Fibroblast of the aortic adventitia (primary cell): ENCODE results near the gene NPHP4. TPM values are rescaled to one million over a fixed set of nuclear protein-coding genes. Genes with fewer than 3 reads are reported as not detected.

ENCODE experiments used
- DNase-seq: peaks from one replicate; pipeline ENCODE4 v3.0.0-alpha.2; 2010; ENCODE audit warnings: low read depth
- H3K4me3 ChIP-seq: 2 replicates; pipeline ENCODE4 v1.5.1; 2011; ENCODE audit warnings: low read depth, mild to moderate bottlenecking, control low read depth, low read length, moderate library complexity
- total RNA-seq: library from RNA; depleted of rRNA; stranded (reverse); fragments of >200 nt; gene quantifications from 2 replicates; pipeline ENCODE4 v1.2.3, GENCODE V29; 2012; ENCODE audit warnings: low replicate concordance
- TF ChIP-seq, protein P1 (sequence below): IDR thresholded peaks from 2 replicates; pipeline ENCODE4 v1.5.1; 2011; ENCODE audit warnings: mild to moderate bottlenecking, low read length, control low read depth, inconsistent platforms; ENCODE audit not compliant: insufficient read depth

The NPHP4 gene
- total RNA-seq, 1 donor: 6.9 TPM

DNA sequence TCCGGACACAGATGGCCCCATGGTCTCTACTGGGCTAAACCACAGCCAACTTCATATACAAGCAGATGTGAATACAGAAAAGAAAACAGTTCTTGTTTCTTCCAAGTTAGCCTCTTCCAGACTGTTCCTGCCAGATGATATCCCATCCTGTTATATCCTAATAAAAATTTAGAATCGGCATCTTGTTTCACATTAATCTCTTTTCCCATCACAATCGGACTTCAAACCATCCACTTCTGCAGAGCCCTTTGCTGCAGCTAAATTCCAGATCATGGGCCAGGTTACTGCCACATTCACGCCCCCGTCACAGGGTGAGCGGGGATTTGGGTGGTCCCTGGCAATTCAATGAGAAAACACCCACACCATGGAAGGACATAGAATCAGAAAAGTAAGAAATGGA is 57.2 kb downstream of the NPHP4 start:
- no peak for DNase-seq
- TF ChIP-seq, protein P1, sequence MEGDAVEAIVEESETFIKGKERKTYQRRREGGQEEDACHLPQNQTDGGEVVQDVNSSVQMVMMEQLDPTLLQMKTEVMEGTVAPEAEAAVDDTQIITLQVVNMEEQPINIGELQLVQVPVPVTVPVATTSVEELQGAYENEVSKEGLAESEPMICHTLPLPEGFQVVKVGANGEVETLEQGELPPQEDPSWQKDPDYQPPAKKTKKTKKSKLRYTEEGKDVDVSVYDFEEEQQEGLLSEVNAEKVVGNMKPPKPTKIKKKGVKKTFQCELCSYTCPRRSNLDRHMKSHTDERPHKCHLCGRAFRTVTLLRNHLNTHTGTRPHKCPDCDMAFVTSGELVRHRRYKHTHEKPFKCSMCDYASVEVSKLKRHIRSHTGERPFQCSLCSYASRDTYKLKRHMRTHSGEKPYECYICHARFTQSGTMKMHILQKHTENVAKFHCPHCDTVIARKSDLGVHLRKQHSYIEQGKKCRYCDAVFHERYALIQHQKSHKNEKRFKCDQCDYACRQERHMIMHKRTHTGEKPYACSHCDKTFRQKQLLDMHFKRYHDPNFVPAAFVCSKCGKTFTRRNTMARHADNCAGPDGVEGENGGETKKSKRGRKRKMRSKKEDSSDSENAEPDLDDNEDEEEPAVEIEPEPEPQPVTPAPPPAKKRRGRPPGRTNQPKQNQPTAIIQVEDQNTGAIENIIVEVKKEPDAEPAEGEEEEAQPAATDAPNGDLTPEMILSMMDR: no peak

DNA sequence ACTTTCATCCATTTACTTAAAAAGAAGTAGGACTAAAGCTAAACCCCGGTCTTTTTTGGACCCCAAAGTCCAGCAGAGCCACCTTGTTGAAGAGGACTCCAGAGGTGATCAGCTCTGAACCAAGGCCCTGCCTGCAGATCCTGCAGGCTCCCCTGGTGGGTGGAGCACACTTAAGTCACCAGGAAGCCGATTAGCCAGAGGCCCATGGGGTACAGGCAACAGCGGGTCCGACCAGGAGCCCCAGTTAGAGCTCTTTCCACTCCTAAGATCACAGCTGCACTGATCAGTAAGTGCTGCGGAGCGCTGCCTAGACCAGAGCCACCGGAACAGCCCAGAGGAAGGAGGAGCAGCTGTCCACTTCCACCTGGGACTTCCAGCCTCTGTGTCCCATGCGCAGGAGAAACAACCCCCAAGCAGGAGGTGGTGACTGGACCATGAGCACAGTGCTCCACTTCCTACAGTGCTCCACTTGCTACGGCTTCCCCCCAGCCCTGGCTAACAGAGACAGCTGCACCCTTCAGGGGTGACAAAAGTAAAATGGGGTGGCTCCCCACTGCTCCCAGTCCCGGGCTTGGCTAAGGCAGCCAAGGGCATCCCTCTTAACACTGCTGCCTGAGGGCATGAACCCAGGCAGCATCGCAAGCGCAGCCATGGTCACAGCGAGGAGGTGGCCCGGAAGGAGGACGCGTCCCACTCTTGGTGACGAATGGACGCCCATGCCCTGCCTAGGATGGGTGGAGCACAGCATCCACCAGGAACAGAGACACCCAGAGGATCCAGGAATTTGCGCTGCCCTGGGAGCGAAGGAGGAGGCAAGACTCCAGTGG is 58.0 kb downstream of the NPHP4 start:
- no peak for DNase-seq
- H3K4me3 ChIP-seq: no peak overlapping the region
- TF ChIP-seq, protein P1: no peak

More for the DNA sequence above, 57.2 kb downstream of the NPHP4 start:
- H3K4me3 ChIP-seq: no peak overlapping the region

DNA sequence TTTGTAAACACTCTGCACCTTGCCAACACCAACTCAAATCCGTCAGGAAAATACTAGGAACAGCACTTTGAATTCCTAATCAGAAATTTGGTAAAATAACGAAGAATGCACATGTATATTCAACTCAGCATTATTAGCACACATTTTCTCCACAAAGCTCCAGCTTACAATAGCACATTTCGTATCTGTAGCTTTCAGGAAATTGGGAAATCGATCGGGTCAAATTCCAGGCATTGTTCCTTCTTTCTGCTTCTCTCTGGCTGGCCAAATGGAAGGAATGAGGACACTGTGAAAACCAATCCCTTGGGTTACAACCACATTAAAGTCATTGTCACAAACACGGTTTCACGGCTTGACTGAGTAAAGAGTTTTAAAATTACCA is 58.6 kb downstream of the NPHP4 start:
- TF ChIP-seq, protein P1: no peak
- H3K4me3 ChIP-seq: no peak overlapping the region
- peak; percentile 32 for DNase-seq

DNA sequence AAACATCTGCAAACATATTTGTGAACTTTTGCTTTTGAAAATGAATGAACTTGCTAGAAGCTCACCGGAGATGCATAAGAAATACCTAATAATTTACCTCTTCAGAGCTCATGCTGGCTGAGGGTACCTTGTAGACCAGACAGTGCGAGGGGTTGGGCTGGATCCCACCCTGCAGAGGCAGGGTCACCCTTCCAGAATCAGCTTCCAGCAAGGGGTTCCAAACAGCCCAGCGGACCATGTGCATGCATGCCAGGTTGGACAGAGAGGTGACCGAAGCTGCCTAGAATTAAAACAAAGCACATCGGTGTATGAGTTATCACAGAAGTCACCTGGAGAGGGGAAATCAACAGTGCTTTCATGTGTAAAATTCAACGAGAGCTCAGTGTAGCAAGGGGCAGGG is 59.2 kb downstream of the NPHP4 start:
- DNase-seq: no peak
- TF ChIP-seq, protein P1: no peak
- no peak overlapping the region for H3K4me3 ChIP-seq

DNA sequence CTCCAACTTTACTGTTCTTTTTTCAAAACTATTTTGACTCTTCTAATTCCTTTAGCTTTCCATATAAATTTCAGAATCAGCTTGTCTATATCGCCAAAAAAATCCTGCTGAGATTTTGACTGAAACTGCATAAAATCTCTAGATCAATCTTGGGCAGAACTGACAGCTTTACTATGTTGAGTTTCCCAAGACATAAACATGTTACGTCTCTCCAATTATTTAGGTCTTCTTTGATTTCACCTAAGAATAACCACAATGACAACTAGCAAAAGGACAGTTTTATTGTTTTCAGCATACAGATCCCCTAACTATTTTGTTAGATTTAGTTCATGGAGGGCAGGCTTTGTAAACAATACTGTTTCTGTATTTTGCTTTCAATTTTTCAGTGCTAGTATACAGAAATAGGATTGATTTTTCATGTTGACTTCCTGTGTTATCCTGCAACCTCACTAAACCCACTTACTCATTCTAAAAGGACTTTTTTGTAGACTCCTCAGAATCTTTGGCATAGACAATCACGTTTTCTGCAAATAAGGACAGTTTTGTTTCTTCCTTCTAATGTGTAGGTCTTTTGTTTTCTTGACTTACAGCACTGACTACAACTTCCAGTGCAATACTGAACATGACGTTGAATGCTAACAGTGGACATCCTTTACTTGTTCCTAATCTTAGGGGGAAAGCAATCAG is 63.4 kb downstream of the NPHP4 start:
- H3K4me3 ChIP-seq: no peak overlapping the region
- no peak for DNase-seq
- TF ChIP-seq, protein P1: no peak

DNA sequence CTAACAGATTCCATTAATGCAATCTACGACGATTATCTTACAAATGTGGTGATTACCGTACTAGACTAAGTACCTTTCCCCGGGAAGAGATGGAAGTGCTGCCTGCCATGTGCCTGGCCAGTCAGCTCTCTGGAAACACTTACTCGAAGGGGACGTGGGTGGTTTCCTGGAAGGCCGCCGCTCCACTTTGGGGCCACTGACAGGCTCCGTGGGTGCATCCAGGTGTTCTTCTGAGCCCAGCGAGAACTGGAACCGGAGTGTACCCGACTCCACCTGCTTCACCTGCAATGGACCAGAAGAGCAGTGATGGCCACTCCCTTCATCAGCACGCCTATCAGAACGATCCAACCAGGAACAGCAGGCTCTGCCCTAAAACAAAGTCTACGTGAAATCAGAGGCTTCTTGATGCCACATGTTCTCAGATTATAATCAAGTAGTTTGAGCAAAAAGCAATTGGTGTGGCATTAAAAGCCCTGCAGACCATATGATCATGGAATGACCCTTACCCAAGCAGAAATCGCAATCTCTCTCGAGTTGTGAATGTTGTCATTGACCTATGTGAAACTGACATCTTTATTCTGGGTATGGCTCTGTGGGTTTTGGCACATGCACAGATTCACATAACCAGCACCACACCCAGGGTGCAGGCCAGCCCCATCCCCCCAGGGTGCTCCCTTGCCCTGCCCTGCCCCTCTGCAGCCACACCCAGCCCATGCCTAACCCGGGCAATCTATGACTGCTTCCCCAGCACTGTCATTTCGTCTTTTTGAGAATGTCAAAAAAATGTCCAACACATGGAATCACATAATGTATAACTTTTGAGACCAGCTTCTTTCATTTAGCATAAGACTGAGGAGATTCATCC is 64.5 kb downstream of the NPHP4 start:
- H3K4me3 ChIP-seq: no peak overlapping the region
- no peak for DNase-seq
- TF ChIP-seq, protein P1: no peak
